HepG2 (cell line): ENCODE data around the gene BCAS4. TPM values are rescaled to one million over a fixed set of nuclear protein-coding genes. Genes with fewer than 3 reads are reported as not detected.

Source experiments
- ATF1 ChIP-seq: IDR thresholded peaks from 2 replicates; pipeline ENCODE4 v1.6.1; 2016; ENCODE audit warnings: mild to moderate bottlenecking, control low read depth
- ATF3 ChIP-seq: sonication (generic); formaldehyde crosslinking; IDR thresholded peaks from 2 replicates; pipeline ENCODE4 v1.4.0; 2020; ENCODE audit warnings: missing genetic modification reagents
- CHD4 ChIP-seq: fragments of 200-600 bp; sonication (generic); IDR thresholded peaks from 2 replicates; pipeline ENCODE4 v1.7.0; 2017; ENCODE audit warnings: mild to moderate bottlenecking, low read length, borderline replicate concordance
- DDIT3 ChIP-seq: sonication (generic); formaldehyde crosslinking; IDR thresholded peaks from 2 replicates; pipeline ENCODE4 v1.4.0; 2020; ENCODE audit warnings: mild to moderate bottlenecking, missing genetic modification reagents
- DZIP1 ChIP-seq: sonication (generic); formaldehyde crosslinking; IDR thresholded peaks from 2 replicates; pipeline ENCODE4 v1.5.0; 2020; ENCODE audit warnings: mild to moderate bottlenecking, missing genetic modification reagents
- FLYWCH1 ChIP-seq: sonication (generic); formaldehyde crosslinking; IDR thresholded peaks from 2 replicates; pipeline ENCODE4 v1.8.1; 2023; ENCODE audit warnings: mild to moderate bottlenecking, missing genetic modification reagents
- FOXA3 ChIP-seq: IDR thresholded peaks from 2 replicates; pipeline ENCODE4 v1.6.1; 2016; ENCODE audit warnings: missing genetic modification reagents, missing compliant biosample characterization
- FOXO1 ChIP-seq: sonication (generic); formaldehyde crosslinking; IDR thresholded peaks from 2 replicates; pipeline ENCODE4 v1.4.0; 2020; ENCODE audit warnings: missing genetic modification reagents
- GFI1 ChIP-seq: sonication (generic); formaldehyde crosslinking; IDR thresholded peaks from 2 replicates; pipeline ENCODE4 v1.5.0; 2020; ENCODE audit warnings: missing genetic modification reagents, mild to moderate bottlenecking, borderline replicate concordance
- GTF2F1 ChIP-seq: fragments of 150-350 bp; IDR thresholded peaks from 2 replicates; pipeline ENCODE4 v1.6.1; 2014; ENCODE audit warnings: low read length
- MEIS1 ChIP-seq: sonication (generic); formaldehyde crosslinking; IDR thresholded peaks from 2 replicates; pipeline ENCODE4 v1.9.0; 2021; ENCODE audit warnings: mild to moderate bottlenecking, missing genetic modification reagents, moderate library complexity, borderline replicate concordance
- MTF1 ChIP-seq: sonication (generic); formaldehyde crosslinking; IDR thresholded peaks from 2 replicates; pipeline ENCODE4 v1.5.0; 2020; ENCODE audit warnings: missing genetic modification reagents
- NCOA5 ChIP-seq: sonication (generic); formaldehyde crosslinking; IDR thresholded peaks from 2 replicates; pipeline ENCODE4 v1.4.0; 2020; ENCODE audit warnings: missing genetic modification reagents
- NFYC ChIP-seq: IDR thresholded peaks from 2 replicates; pipeline ENCODE4 v1.6.1; 2016; ENCODE audit warnings: missing genetic modification reagents, missing compliant biosample characterization
- POLR2A ChIP-seq, 2 experiments: IDR thresholded peaks; 2 replicates each; pipeline ENCODE4 v1.6.1; 2011; ENCODE audit warnings: low read depth in 2 of 2, low read length in 2 of 2, mild to moderate bottlenecking in 1 of 2, moderate library complexity in 1 of 2; ENCODE audit not compliant: insufficient read depth in 1 of 2
- RAD51 ChIP-seq: fragments of 450-650 bp; IDR thresholded peaks from 2 replicates; pipeline ENCODE4 v1.6.1; 2016; ENCODE audit warnings: borderline replicate concordance
- TFDP2 ChIP-seq: sonication (generic); formaldehyde crosslinking; IDR thresholded peaks from 2 replicates; pipeline ENCODE4 v1.4.0; 2020; ENCODE audit warnings: missing genetic modification reagents
- ZNF225 ChIP-seq: sonication (generic); formaldehyde crosslinking; IDR thresholded peaks from 2 replicates; pipeline ENCODE4 v1.4.0; 2020; ENCODE audit warnings: mild to moderate bottlenecking, missing genetic modification reagents
- ZNF264 ChIP-seq: sonication (generic); formaldehyde crosslinking; IDR thresholded peaks from 2 replicates; pipeline ENCODE4 v1.4.0; 2020; ENCODE audit warnings: missing genetic modification reagents
- ZNF362 ChIP-seq: sonication (generic); formaldehyde crosslinking; IDR thresholded peaks from 2 replicates; pipeline ENCODE4 v1.4.0; 2020; ENCODE audit warnings: missing genetic modification reagents, mild to moderate bottlenecking, borderline replicate concordance
- ZNF484 ChIP-seq: sonication (generic); formaldehyde crosslinking; IDR thresholded peaks from 2 replicates; pipeline ENCODE4 v1.5.1; 2020; ENCODE audit warnings: mild to moderate bottlenecking, low read depth, missing genetic modification reagents, borderline replicate concordance
- ZNF597 ChIP-seq: sonication (generic); formaldehyde crosslinking; IDR thresholded peaks from 2 replicates; pipeline ENCODE4 v1.5.0; 2020; ENCODE audit warnings: missing genetic modification reagents
- ZNF652 ChIP-seq: IDR thresholded peaks from 2 replicates; pipeline ENCODE4 v1.6.1; 2016; ENCODE audit warnings: low read depth, borderline replicate concordance
- ZNF737 ChIP-seq: sonication (generic); formaldehyde crosslinking; IDR thresholded peaks from 2 replicates; pipeline ENCODE4 v1.5.0; 2020; ENCODE audit warnings: missing genetic modification reagents, mild to moderate bottlenecking, borderline replicate concordance
- polyA plus RNA-seq, 8 experiments: library from polyadenylated mRNA; depleted of rRNA in 3 of 8; stranded (reverse) in 7 of 8; unstranded in 1 of 8; fragments of >200 nt; fragmentation: Illumina TruSeq in 4 of 8; extraction: Trizol in 4 of 8; gene quantifications; 2 replicates each; pipeline versions ENCODE4 v1.2.1 to v1.2.3, GENCODE V29; 2011 to 2016; ENCODE audit warnings: low read depth in 4 of 8, missing spikeins in 1 of 8, mixed read lengths in 1 of 8; ENCODE audit not compliant: insufficient read depth in 1 of 8
- total RNA-seq, 5 experiments: library from RNA; depleted of rRNA; stranded (reverse); fragments of >200 nt; fragmentation: Illumina TruSeq; extraction: Trizol; gene quantifications; 2 replicates each; pipeline ENCODE4 v1.2.3, GENCODE V29; 2016; ENCODE audit warnings: low read depth in 1 of 5

Gene BCAS4
- total and polyA plus RNA-seq, 2 of the 13 experiments (the other 11 are each of a cell fraction or from before 2014, with no cell fraction given) = 7.2 to 8.0 TPM

- TF ChIP-seq FOXA3 (CRISPR knock-in tag) (peak; percentile 93), CHD4 (peak; percentile 25; the same call in 1 of the 2 replicates), DZIP1 (CRISPR knock-in tag) (no peak), NCOA5 (CRISPR knock-in tag) (no peak), ZNF652 (no peak), DDIT3 (CRISPR knock-in tag) (no peak), GTF2F1 (peak; percentile 65; the same call in 1 of the 2 replicates), ZNF225 (CRISPR knock-in tag) (no peak), ZNF597 (no peak), GFI1 (CRISPR knock-in tag) (peak; percentile 95), TFDP2 (CRISPR knock-in tag) (no peak), POLR2A (IDR thresholded peaks at IDR 0.05; ENCODE audit: insufficient read depth in 1 of 2, low read depth in 2 of 2, low read length in 2 of 2) (no peak), ATF1 (peak; percentile 63; the same call in 1 of the 2 replicates), MTF1 (no peak), FOXO1 (CRISPR knock-in tag) (peak; percentile 48; the same call in 1 of the 2 replicates), RAD51 (no peak; the same call in 1 of the 2 replicates), NFYC (no peak), ZNF737 (no peak), ZNF484 (CRISPR knock-in tag) (no peak), ZNF362 (no peak), ATF3 (CRISPR knock-in tag) (0 out of 2 replicates have a peak, but pooled peaks have one; percentile 7), FLYWCH1 (no peak), ZNF264 (CRISPR knock-in tag) (peak; percentile 71; the same call in 1 of the 2 replicates), MEIS1 (CRISPR knock-in tag) (no peak)
Observed at GRCh38 chr20:50746138-50746940, 48.5 kb upstream of the BCAS4 start (continued).
